ENCODE results near the gene ST3GAL6.

- TF ChIP-seq CTCF (conservative IDR thresholded peaks at IDR 0.05; ENCODE audit: low read depth, low read length) (no peak), RFX5 (IDR thresholded peaks at IDR 0.05; ENCODE audit: low read depth, low read length) (no peak), POLR2A (IDR thresholded peaks at IDR 0.05; ENCODE audit: low read depth, low read length) (no peak), NFE2L2 (IDR thresholded peaks at IDR 0.05; ENCODE audit: low read depth, low read length) (no peak), USF2 (IDR thresholded peaks at IDR 0.05; ENCODE audit: low read depth, low read length) (no peak), CHD1 (IDR thresholded peaks at IDR 0.05; ENCODE audit: low read depth, low read length) (no peak)
Measured at GRCh38 chr3:98777286-98777685, 14.1 kb downstream of the ST3GAL6 start.

All from IMR-90 (cell line).